ENCODE measurements around the gene EPHB1.
"Not testable (repeated sequence)": the region's sequence is repeated elsewhere in the genome, so short reads cannot be mapped to it uniquely, and the experiment has no call there.

EPHB1 gene

DNA sequence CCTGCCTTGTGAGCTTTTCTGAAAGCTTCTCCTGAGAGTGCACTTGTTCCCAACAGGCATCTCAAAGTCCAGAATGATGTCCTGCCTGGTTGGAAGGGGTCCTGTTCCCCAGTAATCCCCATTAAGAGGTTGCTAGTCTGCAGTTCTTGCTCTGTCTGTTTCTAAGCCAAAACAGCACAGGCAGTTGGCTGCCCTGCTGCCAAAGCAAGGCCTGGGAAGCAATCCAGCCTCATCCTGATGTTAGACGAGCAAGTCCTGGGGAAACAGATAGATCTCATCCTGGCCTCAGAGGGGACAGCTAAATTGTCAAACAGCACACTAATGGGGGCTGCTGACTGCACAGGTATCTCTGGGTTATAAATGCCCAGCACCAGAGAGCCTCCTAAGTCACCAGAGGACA lies 198.0 kb downstream of the EPHB1 start:
- no peak for DNase-seq (ENCODE audit: extremely low read depth, low read depth)
- H3K4me3 ChIP-seq (replicated peaks; ENCODE audit: low read depth, low read length) = no peak overlapping the region
- TF ChIP-seq, protein P1, sequence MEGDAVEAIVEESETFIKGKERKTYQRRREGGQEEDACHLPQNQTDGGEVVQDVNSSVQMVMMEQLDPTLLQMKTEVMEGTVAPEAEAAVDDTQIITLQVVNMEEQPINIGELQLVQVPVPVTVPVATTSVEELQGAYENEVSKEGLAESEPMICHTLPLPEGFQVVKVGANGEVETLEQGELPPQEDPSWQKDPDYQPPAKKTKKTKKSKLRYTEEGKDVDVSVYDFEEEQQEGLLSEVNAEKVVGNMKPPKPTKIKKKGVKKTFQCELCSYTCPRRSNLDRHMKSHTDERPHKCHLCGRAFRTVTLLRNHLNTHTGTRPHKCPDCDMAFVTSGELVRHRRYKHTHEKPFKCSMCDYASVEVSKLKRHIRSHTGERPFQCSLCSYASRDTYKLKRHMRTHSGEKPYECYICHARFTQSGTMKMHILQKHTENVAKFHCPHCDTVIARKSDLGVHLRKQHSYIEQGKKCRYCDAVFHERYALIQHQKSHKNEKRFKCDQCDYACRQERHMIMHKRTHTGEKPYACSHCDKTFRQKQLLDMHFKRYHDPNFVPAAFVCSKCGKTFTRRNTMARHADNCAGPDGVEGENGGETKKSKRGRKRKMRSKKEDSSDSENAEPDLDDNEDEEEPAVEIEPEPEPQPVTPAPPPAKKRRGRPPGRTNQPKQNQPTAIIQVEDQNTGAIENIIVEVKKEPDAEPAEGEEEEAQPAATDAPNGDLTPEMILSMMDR (IDR thresholded peaks at IDR 0.05; ENCODE audit: low read depth, low read length, missing control alignments) = no peak

DNA sequence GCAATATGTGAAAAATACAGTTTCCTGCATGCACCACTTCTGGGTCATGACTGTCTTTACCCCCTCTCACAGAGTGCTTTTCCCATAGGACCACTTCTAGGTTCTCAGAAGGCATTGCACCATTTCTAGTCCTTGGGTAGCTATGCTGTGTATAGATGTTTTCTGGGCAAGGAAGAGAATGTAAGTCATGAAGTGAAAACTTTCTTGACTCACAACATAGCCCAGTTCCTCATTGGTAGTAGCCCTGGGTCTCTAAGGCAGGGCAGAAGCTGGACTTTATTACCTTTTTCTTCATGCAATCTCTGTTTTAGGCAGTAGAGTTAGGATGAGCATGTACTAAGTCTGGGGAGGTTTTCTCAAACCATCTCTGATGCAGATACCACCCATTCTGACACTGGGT lies 203.1 kb downstream of the EPHB1 start:
- TF ChIP-seq, protein P1 (IDR thresholded peaks at IDR 0.05; ENCODE audit: low read depth, low read length, missing control alignments) = no peak
- H3K4me3 ChIP-seq (replicated peaks; ENCODE audit: low read depth, low read length) = no peak overlapping the region
- DNase-seq (ENCODE audit: extremely low read depth, low read depth) = no peak

DNA sequence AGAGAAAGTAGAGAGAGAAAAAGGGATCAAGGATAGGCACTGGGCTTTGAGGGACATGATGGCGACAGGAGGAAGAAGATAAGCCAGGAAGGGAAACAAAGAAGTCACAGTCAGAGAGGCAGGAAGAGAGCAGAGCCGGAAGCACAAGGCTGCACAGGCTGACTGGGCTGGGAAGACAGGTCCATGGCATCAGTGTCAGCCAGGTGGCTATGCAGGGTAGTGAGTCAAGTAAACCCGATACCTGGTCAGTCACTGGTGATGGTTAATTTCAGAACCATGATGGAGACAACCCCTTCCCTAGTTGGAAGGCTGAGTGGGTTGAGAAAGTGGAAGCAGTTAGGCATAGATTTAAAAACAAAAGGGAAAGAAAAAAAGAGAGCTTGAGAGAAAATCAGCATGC lies 203.8 kb downstream of the EPHB1 start:
- DNase-seq (ENCODE audit: extremely low read depth, low read depth) = no peak
- TF ChIP-seq, protein P1 (IDR thresholded peaks at IDR 0.05; ENCODE audit: low read depth, low read length, missing control alignments) = no peak
- no peak overlapping the region for H3K4me3 ChIP-seq (replicated peaks; ENCODE audit: low read depth, low read length)

DNA sequence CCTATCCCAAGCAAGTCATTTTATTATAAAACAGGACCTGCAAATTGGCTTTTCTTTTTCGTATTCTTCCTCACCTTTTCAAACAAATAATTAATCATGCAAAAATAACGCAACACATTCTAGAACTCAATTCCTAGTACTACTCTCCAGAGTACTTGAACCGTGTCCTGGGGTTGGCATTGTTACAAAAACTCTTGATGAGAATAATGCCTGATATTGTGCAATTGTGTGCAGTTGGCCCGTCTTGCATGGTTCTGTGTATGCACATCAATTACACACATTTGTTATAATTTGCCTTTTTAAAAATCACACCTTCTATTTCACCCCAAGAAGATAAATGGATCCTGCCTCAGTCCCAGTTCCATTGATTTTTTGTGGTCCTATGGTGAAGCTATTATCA lies 205.4 kb downstream of the EPHB1 start:
- no peak overlapping the region for H3K4me3 ChIP-seq (replicated peaks; ENCODE audit: low read depth, low read length)
- TF ChIP-seq, protein P1 (IDR thresholded peaks at IDR 0.05; ENCODE audit: low read depth, low read length, missing control alignments) = no peak
- no peak for DNase-seq (ENCODE audit: extremely low read depth, low read depth)

DNA sequence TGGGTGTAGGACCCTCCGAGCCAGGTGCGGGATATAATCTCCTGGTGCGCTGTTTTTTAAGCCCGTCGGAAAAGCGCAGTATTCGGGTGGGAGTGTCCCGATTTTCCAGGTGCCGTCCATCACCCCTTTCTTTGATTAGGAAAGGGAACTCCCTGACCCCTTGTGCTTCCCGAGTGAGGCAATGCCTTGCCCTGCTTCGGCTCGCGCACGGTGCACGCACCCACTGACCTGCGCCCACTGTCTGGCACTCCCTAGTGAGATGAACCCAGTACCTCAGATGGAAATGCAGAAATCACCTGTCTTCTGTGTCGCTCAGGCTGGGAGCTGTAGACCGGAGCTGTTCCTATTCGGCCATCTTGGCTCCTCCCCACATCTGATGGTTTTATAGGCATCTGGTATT lies 210.6 kb downstream of the EPHB1 start:
- DNase-seq (ENCODE audit: extremely low read depth, low read depth); H3K4me3 ChIP-seq (replicated peaks; ENCODE audit: low read depth, low read length): not testable (repeated sequence)

DNA sequence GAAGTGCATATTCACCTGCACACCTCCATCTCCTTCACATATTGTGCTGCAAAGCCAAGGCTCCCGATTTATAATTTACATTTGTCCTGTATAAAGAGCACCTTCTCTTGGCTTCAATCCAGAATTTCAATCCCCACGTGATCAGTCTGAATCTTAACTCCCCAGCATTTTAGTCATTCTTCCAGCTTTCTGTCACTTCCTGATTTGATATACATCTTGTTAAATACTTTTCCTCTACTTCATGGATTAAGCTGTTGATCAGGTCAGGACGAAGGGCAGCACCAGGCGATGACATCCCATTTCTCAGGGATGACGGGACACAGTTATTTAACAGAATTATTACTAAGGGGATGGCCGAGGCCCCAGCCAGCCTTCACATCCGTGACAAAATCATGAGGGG lies 212.5 kb downstream of the EPHB1 start:
- TF ChIP-seq, protein P1 (IDR thresholded peaks at IDR 0.05; ENCODE audit: low read depth, low read length, missing control alignments) = no peak
- H3K4me3 ChIP-seq (replicated peaks; ENCODE audit: low read depth, low read length) = no peak overlapping the region
- no peak for DNase-seq (ENCODE audit: extremely low read depth, low read depth)

DNA sequence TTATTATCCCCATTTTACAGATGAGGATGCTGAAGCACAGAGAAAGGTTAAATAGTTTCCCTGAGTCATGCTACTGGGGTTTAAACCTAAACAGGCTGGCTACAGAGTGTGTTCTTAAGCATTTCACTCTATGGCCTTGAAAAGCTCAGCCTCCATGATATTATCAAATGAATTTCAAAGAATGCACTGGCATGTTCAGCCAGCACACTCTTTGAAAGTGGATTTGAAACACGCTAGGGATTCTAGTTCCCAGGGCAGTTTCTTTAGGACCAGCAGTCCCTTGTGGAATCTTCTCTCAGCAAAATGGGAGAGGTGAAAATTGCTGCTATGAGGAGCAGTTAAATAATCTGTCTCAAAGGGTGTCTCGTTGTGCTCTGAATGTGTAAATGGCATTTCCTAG lies 213.3 kb downstream of the EPHB1 start:
- DNase-seq (ENCODE audit: extremely low read depth, low read depth) = no peak
- H3K4me3 ChIP-seq (replicated peaks; ENCODE audit: low read depth, low read length) = no peak overlapping the region
- TF ChIP-seq, protein P1 (IDR thresholded peaks at IDR 0.05; ENCODE audit: low read depth, low read length, missing control alignments) = no peak
